Ramos (cell line): Measurements from ENCODE around the gene LMAN1L.

Experiments used
- in situ Hi-C: fragments of 300-500 bp; cut with MboI; formaldehyde crosslinking; loops from one replicate; pipeline ENCODE4 v1.14.3; 2022; ENCODE audit warnings: low sequenced_read_pairs; ENCODE audit not compliant: unreplicated experiment

LMAN1L gene

GRCh38 chr15:74812533-74812932 is at the start of gene LMAN1L:
Gene LMAN1L, plus strand, starts transcription at chr15:74812835. Its CDS starts 20 bp downstream, at chr15:74812855.
- in situ Hi-C loops: no loop called here

GRCh38 chr15:74763416-74763815 is 49.2 kb upstream of the LMAN1L start:
- in situ Hi-C loops: no loop called here

GRCh38 chr15:74767167-74768098 is 45.2 kb upstream of the LMAN1L start:
- in situ Hi-C loops: loop anchor here (5.0 kb wide), 2 partner anchors 130 to 390 kb away; no protein-coding TSS in a partner anchor

GRCh38 chr15:74768099-74768770 is 44.4 kb upstream of the LMAN1L start:
- in situ Hi-C loops: loop anchor here (5.0 kb wide), 2 partner anchors 131 to 391 kb away; no protein-coding TSS in a partner anchor

GRCh38 chr15:74768771-74769342 is 43.8 kb upstream of the LMAN1L start:
- in situ Hi-C loops: loop anchor here (5.0 kb wide), 2 partner anchors 132 to 392 kb away; no protein-coding TSS in a partner anchor

- in situ Hi-C loops: loop anchor here (5.0 kb wide), 2 partner anchors 132 to 392 kb away; no protein-coding TSS in a partner anchor
These were observed 43.1 kb upstream of the LMAN1L start for GRCh38 chr15:74769463-74770025.

GRCh38 chr15:74770211-74770903 is 42.3 kb upstream of the LMAN1L start:
- in situ Hi-C loops: no loop called here

GRCh38 chr15:74773329-74773728 is 39.3 kb upstream of the LMAN1L start:
- in situ Hi-C loops: no loop called here

- in situ Hi-C loops: no loop called here
These were observed 38.8 kb upstream of the LMAN1L start for GRCh38 chr15:74773731-74774252.

- in situ Hi-C loops: loop anchor here (25.0 kb wide), 1 partner anchor 562 kb away; the partner anchor contains the start of genes COMMD4 and NEIL1
These were observed 37.5 kb upstream of the LMAN1L start for GRCh38 chr15:74775132-74775562.

- in situ Hi-C loops: loop anchor here (25.0 kb wide), 1 partner anchor 561 kb away; the partner anchor contains the start of genes COMMD4 and NEIL1
These were observed 36.7 kb upstream of the LMAN1L start for GRCh38 chr15:74775894-74776293.

GRCh38 chr15:74776821-74777768 is 35.5 kb upstream of the LMAN1L start:
- in situ Hi-C loops: loop anchor here (25.0 kb wide), 1 partner anchor 560 kb away; the partner anchor contains the start of genes COMMD4 and NEIL1

GRCh38 chr15:74777769-74778598 is 34.7 kb upstream of the LMAN1L start:
- in situ Hi-C loops: loop anchor here (25.0 kb wide), 1 partner anchor 559 kb away; the partner anchor contains the start of genes COMMD4 and NEIL1

GRCh38 chr15:74778599-74778970 is 34.0 kb upstream of the LMAN1L start:
- in situ Hi-C loops: loop anchor here (25.0 kb wide), 1 partner anchor 559 kb away; the partner anchor contains the start of genes COMMD4 and NEIL1

- in situ Hi-C loops: loop anchor here (25.0 kb wide), 1 partner anchor 558 kb away; the partner anchor contains the start of genes COMMD4 and NEIL1
These were observed 33.4 kb upstream of the LMAN1L start for GRCh38 chr15:74779162-74779648.

- in situ Hi-C loops: loop anchor here (25.0 kb wide), 1 partner anchor 557 kb away; the partner anchor contains the start of genes COMMD4 and NEIL1
These were observed 31.9 kb upstream of the LMAN1L start for GRCh38 chr15:74780523-74781430.
